Lung (tissue), 12 donors: ENCODE measurements around the gene MAPK8IP3. TPM values are rescaled to one million over a fixed set of nuclear protein-coding genes. Genes with fewer than 3 reads are reported as not detected.

ENCODE experiments used
- ATAC-seq: fragments of 200-7000 bp; cut with Tn5 transposase; one replicate; pipeline ENCODE4 v1.9.1; 2020; ENCODE audit warnings: moderate number of reproducible peaks; ENCODE audit not compliant: insufficient read depth, low FRiP score
- DNase-seq, 3 donors: peaks; one replicate each; pipeline ENCODE4 v3.0.0-alpha.2; 2013 to 2017
- H3K27ac ChIP-seq, 2 donors: one replicate each; pipeline ENCODE4 v1.5.1; 2013; ENCODE audit warnings: mild to moderate bottlenecking in 2 of 2, moderate library complexity in 2 of 2, control low read depth in 1 of 2, inconsistent platforms in 1 of 2, low read depth in 1 of 2, low read length in 1 of 2
- H3K27me3 ChIP-seq, 3 donors: one replicate each; pipeline ENCODE4 v1.5.1; 2013; ENCODE audit warnings: low read length in 2 of 3; ENCODE audit not compliant: control insufficient read depth in 3 of 3, insufficient read depth in 3 of 3
- H3K36me3 ChIP-seq, 4 donors: one replicate each; pipeline ENCODE4 v1.5.1; 2013; ENCODE audit warnings: low read length in 4 of 4, mild to moderate bottlenecking in 1 of 4, moderate library complexity in 1 of 4; ENCODE audit not compliant: control insufficient read depth in 4 of 4, insufficient read depth in 4 of 4
- H3K4me1 ChIP-seq, 5 donors: one replicate each; pipeline ENCODE4 v1.5.1; 2013; ENCODE audit warnings: low read length in 5 of 5, mild to moderate bottlenecking in 2 of 5, moderate library complexity in 1 of 5; ENCODE audit not compliant: control insufficient read depth in 5 of 5, insufficient read depth in 5 of 5
- H3K4me3 ChIP-seq: one replicate; pipeline ENCODE4 v1.5.1; 2013; ENCODE audit warnings: mild to moderate bottlenecking, control low read depth, moderate library complexity
- H3K9ac ChIP-seq, 2 donors: one replicate each; pipeline ENCODE4 v1.5.1; 2013; ENCODE audit warnings: low read length in 2 of 2, control low read depth in 1 of 2; ENCODE audit not compliant: insufficient read depth in 1 of 2
- H3K9me3 ChIP-seq, 4 donors: one replicate each; pipeline ENCODE4 v1.5.1; 2013; ENCODE audit warnings: low read length in 3 of 4, mild to moderate bottlenecking in 1 of 4, moderate library complexity in 1 of 4; ENCODE audit not compliant: control insufficient read depth in 4 of 4, insufficient read depth in 3 of 4
- CTCF ChIP-seq: IDR thresholded peaks from 2 replicates; pipeline ENCODE4 v1.5.1; 2012; ENCODE audit warnings: mild to moderate bottlenecking; ENCODE audit errors: control extremely low read depth, extremely low read depth
- WGBS, 2 donors: extraction: QIAGEN DNeasy Blood & Tissue Kit; methylation state at CpG; one replicate each; pipeline ENCODE4 v1.1.7; 2013; 5-methylcytosine and 5-hydroxymethylcytosine counted together
- polyA plus RNA-seq, 2 donors: library from polyadenylated mRNA; stranded (reverse); fragments of 200-250 nt; gene quantifications; one replicate each; pipeline ENCODE4 v1.2.1, GENCODE V29; 2013
- total RNA-seq, 2 donors: library from RNA; depleted of rRNA in 1 of 2; stranded (reverse); fragments of >200 nt in 1 of 2; gene quantifications; one replicate each; pipeline ENCODE4 v1.2.1, GENCODE V29; 2014 to 2021
- donor health status: control.
- donor health status: control.
- donor health status: Bipolar disorder and iron deficiency.
- donor health status: healthy.
- donor health status: DM: yes; HTN: yes; CAD: no.

MAPK8IP3 gene
- total and polyA plus RNA-seq, 4 donors = 40.3 to 76.7 (median 63.6) TPM

- Histone ChIP-seq H3K36me3 (peaks cover 6 to 73% (median 19%) of the 10 kb centered on the region in 4 donors), H3K9ac (no peak overlapping the region), H3K4me3 (no peak overlapping the region), H3K27ac (no peak overlapping the region), H3K4me1 (peaks cover 0 to 7% (median 0%) of the 10 kb centered on the region in 5 donors), H3K9me3 (no peaks in the 10 kb centered on the region), H3K27me3 (no peaks in the 10 kb centered on the region)
- 94 to 95% methylated on average over 19 of the region's 19 CpGs for WGBS, 2 donors
- DNase-seq (no peak), ATAC-seq (no peak)
- TF ChIP-seq CTCF = no peak
Measured at GRCh38 chr16:1766231-1766630, 60.2 kb downstream of the MAPK8IP3 start.

- H3K27me3 ChIP-seq = no peaks in the 10 kb centered on the region
- no peak for TF ChIP-seq CTCF
- H3K36me3 ChIP-seq = peaks cover 6 to 72% (median 19%) of the 10 kb centered on the region in 4 donors
- ATAC-seq = no peak
- H3K9ac ChIP-seq = no peak overlapping the region
- WGBS, 2 donors = 92 to 93% methylated on average over 15 to 18 of the region's 18 CpGs
- DNase-seq = no peak
- H3K4me1 ChIP-seq = peaks cover 0 to 8% (median 0%) of the 10 kb centered on the region in 5 donors
- H3K27ac ChIP-seq = no peak overlapping the region
- H3K4me3 ChIP-seq = no peak overlapping the region
- H3K9me3 ChIP-seq = no peaks in the 10 kb centered on the region
Measured at GRCh38 chr16:1766701-1767100, 60.7 kb downstream of the MAPK8IP3 start.

- Histone ChIP-seq H3K4me3 (no peak overlapping the region), H3K36me3 (peaks cover 6 to 68% (median 20%) of the 10 kb centered on the region in 4 donors), H3K9ac (no peak overlapping the region), H3K4me1 (peaks cover 0 to 14% (median 0%) of the 10 kb centered on the region in 5 donors), H3K27me3 (no peaks in the 10 kb centered on the region), H3K27ac (no peak overlapping the region), H3K9me3 (no peaks in the 10 kb centered on the region)
- ATAC-seq (no peak), DNase-seq (no peak)
- no peak for TF ChIP-seq CTCF
- WGBS, 2 donors = 92 to 93% methylated on average over 42 of the region's 42 CpGs
Measured at GRCh38 chr16:1767116-1767994, 61.4 kb downstream of the MAPK8IP3 start.
